GM13977 (cell line): ENCODE data around the gene KRTAP10-10.

Experiments used
- DNase-seq: peaks from one replicate; pipeline ENCODE4 v3.0.0; 2012; ENCODE audit warnings: low spot score
- CTCF ChIP-seq: IDR thresholded peaks from 2 replicates; pipeline ENCODE4 v1.5.1; 2012; ENCODE audit warnings: mild to moderate bottlenecking, control low read depth; ENCODE audit not compliant: insufficient read depth; ENCODE audit errors: extremely low read depth, missing control alignments
- in situ Hi-C: fragments of 300-500 bp; cut with MboI; formaldehyde crosslinking; loops from one replicate; pipeline ENCODE4 v1.12.0; 2022; ENCODE audit warnings: low sequenced_read_pairs, low pct_unique_long_range_greater_than_20kb, mixed read lengths, inconsistent platforms; ENCODE audit not compliant: unreplicated experiment

Gene KRTAP10-10

GRCh38 chr21:44650265-44650972, 13.3 kb downstream of the KRTAP10-10 start:
- TF ChIP-seq CTCF = no peak
- DNase-seq = no peak
- in situ Hi-C loops = no loop called here

GRCh38 chr21:44650973-44651675, 14.0 kb downstream of the KRTAP10-10 start:
- in situ Hi-C loops = no loop called here
- DNase-seq = no peak
- TF ChIP-seq CTCF = no peak

- no peak for DNase-seq
- in situ Hi-C loops = no loop called here
- TF ChIP-seq CTCF = no peak
These were observed 16.0 kb downstream of the KRTAP10-10 start for GRCh38 chr21:44653123-44653522.

- DNase-seq = no peak
- in situ Hi-C loops = no loop called here
- TF ChIP-seq CTCF = no peak
These were observed 16.8 kb downstream of the KRTAP10-10 start for GRCh38 chr21:44653656-44654575.

GRCh38 chr21:44654576-44655175, 17.5 kb downstream of the KRTAP10-10 start, which contains the start of gene KRTAP12-4:
KRTAP12-4 (minus strand) TSS chr21:44654659; CDS start chr21:44654614, 45 bp downstream.
- no peak for TF ChIP-seq CTCF
- DNase-seq = no peak
- in situ Hi-C loops = no loop called here

GRCh38 chr21:44656868-44657267, 19.7 kb downstream of the KRTAP10-10 start:
- in situ Hi-C loops = no loop called here
- DNase-seq = no peak
- no peak for TF ChIP-seq CTCF
